GM12873 (cell line): ENCODE measurements around the gene ANKS1A.

ENCODE experiments used
- TF ChIP-seq, protein P1 (sequence below): IDR thresholded peaks from 2 replicates; pipeline ENCODE4 v1.5.1; 2012; ENCODE audit warnings: low read depth, mild to moderate bottlenecking, moderate library complexity, low read length, control low read depth; ENCODE audit not compliant: insufficient read depth; ENCODE audit errors: missing control alignments

Gene ANKS1A

DNA sequence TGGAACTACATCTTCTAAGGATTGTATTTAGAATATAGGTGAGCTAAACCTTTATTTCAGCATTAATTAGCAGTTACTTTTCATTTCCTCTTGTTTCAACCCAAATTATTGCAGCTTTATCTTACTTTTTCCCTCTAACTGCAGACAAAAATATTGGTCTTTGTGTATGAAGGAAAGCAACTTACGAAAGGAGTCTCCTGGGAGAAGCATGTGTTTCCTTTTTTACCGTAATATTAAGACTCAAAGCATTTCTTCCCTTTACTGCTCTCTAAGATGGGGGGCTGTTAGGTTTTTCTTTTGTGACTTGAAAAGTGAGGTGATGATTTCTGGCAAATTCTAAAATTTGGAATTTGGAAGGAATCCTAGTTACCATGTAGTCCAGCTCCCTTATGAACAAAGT lies 141.0 kb downstream of the ANKS1A start:
- TF ChIP-seq, protein P1, sequence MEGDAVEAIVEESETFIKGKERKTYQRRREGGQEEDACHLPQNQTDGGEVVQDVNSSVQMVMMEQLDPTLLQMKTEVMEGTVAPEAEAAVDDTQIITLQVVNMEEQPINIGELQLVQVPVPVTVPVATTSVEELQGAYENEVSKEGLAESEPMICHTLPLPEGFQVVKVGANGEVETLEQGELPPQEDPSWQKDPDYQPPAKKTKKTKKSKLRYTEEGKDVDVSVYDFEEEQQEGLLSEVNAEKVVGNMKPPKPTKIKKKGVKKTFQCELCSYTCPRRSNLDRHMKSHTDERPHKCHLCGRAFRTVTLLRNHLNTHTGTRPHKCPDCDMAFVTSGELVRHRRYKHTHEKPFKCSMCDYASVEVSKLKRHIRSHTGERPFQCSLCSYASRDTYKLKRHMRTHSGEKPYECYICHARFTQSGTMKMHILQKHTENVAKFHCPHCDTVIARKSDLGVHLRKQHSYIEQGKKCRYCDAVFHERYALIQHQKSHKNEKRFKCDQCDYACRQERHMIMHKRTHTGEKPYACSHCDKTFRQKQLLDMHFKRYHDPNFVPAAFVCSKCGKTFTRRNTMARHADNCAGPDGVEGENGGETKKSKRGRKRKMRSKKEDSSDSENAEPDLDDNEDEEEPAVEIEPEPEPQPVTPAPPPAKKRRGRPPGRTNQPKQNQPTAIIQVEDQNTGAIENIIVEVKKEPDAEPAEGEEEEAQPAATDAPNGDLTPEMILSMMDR = no peak

DNA sequence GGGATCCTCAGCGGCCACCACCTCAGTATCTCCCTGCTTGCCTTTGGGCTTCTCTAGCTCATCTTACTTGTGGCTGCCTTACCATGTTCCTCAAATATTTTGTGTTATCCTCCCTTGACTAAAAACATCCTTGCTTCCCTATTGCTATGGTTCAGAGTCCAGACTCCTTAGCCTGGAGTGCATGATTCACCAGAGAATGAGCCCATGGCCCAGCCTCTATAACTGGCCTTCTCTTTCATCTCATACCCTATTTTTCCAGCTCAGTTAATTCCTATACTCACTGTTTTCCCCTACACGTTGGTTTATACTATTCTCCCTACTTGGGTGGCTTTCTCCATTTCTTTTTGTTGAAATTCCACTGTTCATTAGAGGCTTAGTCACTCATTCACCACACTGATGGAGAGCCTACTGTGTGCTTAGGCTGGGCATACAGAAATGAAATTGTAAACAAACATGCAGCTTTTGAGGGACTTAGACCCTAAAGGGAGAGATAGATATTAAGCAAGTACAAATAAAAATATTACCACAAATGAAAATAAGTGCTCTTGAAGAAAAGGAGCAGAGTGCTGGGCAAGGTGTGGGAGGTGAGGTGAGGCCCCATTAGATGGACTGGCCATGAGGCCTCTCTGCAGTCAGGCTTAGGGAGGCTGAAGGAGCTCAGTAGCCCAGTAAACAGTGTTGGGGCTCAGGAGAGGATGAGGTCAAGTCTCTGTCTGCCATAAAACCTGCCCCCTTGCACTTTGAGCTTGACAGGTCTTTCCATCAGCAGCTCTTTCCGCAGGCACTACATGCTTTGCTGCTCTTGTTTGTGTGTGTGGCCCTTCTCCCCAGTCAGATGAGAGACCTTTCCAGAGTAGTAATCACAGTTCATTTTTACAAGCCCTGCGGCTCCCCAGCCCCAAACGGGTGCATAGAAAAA lies 142.8 kb downstream of the ANKS1A start:
- TF ChIP-seq, protein P1 = no peak

DNA sequence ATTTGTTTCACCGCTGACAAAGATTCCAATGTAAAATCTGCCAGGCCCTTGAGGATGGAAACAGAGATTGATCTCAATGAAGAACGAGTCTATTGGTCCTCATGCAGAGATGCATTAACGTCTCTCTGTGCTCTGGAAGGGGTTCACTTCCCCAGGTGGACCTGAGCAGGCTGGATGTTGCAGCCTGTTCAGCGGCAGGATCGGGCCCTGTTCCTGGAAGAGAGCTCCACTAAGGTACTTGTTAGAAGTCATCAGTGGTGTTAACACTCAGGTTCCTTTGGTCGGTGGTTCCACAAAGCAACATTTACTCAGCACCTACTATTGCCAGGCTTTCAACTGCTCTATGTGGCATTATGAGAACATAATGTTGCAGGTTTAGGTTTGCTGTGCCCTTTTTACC lies 144.6 kb downstream of the ANKS1A start:
- TF ChIP-seq, protein P1 = no peak

DNA sequence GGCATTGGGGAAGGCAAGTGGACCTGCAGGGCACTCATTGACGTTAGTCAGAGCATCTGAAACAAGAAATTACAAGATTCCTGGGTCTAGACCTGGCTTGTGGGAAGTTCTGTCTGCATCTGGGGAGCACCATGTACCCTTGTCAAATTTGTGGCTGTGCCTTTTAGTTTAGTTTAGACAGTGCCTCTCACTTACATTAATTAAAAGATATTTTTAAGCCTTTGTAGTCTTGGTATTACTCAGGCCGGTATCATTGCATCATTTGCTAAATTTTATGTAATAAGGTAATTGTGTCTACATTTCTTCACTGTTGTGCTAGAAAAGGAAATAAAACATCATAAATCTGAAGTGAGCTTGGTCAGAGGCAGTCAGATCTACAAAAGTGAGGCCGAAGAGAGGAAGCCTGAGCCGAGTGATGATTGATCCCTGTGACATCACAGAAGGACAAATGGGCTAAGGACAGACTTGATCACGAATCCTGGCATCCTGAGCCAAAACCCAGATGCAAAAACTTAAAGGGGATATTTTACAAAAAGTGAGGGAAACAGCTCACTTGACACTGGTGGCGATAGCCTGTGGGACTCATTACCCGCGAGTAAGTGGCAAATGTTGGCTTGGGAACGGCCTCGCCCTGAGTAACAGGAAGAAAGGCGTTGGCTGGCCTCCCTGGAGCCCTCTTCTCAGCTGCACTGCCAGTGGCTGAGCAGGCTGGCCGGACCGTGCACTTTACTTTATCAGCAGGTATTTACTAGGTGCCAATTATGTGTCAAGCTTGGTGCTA lies 145.5 kb downstream of the ANKS1A start:
- TF ChIP-seq, protein P1 = no peak

DNA sequence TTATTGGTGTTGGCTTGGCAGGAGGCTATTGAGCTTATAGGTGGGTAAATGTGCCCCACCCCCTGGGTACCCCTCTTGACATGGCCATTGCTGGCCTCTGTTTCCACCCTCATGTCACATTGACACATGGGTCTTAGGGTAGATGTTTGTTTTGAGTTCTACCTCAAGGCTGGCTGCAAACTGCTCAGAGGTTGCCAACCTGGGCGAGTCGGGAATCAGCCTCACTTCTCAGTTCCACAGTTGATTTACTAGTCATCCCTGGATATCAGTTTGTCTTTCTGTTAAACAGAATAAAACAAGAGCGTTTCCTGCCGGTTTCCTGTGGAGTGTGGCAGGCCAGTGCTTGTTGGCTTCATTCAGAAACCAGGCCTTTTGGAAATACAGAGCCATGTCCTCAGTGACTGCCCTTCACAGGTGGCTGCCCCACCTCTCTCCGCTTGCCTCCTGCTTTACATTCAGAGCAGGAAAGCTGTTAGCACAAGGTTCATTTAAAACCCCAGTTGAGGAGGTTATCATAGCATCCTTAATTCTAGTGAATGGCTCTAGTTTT lies 146.5 kb downstream of the ANKS1A start:
- TF ChIP-seq, protein P1 = no peak

DNA sequence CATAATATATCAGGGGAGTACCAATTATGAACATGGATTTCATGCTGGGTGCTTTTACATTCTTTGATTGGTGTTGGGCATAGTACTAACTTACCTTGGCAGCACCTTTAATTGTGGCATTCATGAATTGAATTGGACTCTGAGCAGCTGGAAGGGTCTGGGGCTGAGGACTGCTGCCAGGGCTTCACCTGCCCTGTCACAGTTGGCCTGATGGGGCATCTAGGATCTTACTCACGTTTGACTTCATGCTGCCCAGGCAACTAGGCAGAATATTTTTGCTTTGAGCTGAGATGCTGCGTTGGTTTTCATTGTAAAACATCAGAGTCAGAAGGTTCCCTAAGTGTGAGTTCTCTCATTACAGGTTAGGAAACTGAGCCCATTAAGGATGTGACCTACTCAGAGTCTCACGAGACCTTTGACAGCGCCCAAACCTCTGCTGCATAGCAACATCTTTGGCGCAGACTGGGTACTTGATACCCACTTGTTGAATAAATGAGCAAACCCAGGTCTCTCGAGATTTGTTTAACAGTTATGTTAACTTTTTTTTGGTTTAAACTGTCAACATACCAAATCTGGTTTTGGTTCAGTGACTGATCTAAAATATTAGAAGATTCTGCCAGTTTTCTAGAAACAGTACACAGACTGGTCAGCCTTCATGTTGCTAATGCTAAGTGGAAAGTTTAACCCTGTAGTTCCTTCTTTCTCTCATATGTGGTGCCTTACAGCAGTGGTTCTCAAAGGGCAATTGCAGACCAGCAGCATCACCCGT lies 147.2 kb downstream of the ANKS1A start:
- TF ChIP-seq, protein P1 = no peak
